Measurements from ENCODE around the gene UBE3B. TPM values are rescaled to one million over a fixed set of nuclear protein-coding genes. Genes with fewer than 3 reads are reported as not detected.

Gene UBE3B
- total RNA-seq, 2 donors from 2014 or later: 32.0 to 39.8 TPM

DNA sequence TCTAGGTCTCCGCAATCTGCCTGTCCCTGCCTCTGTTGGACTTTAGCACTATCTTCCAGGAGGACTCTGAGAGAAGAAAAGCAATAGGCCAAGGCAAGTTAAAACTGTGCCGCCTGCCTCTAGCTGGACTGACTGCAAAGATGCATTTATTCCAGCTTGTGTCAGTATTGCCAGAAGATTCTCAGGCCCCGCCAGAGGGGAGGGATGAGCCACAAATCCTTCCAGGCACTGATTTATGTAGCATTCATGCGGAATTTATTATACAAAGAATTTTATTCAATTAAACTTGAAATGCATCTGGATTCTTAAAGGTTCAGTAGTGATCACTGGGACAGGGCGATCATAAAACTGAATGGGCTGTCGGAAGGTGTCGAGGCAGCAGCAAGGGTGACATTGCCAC is 76.0 kb downstream of the UBE3B start:
- H3K4me3 Mint-ChIP-seq: no peak overlapping the region
- no peaks in the 10 kb centered on the region for H3K9me3 ChIP-seq (ENCODE audit: control insufficient read depth, low read length)
- H3K36me3 Mint-ChIP-seq (ENCODE audit: low read depth): no peaks in the 10 kb centered on the region
- WGBS, 2 experiments (ENCODE audit: insufficient coverage in 1 of 2, insufficient read length in 1 of 2): 91 to 96% methylated on average over 5 to 7 of the region's 7 CpGs
- TF ChIP-seq, protein P1, sequence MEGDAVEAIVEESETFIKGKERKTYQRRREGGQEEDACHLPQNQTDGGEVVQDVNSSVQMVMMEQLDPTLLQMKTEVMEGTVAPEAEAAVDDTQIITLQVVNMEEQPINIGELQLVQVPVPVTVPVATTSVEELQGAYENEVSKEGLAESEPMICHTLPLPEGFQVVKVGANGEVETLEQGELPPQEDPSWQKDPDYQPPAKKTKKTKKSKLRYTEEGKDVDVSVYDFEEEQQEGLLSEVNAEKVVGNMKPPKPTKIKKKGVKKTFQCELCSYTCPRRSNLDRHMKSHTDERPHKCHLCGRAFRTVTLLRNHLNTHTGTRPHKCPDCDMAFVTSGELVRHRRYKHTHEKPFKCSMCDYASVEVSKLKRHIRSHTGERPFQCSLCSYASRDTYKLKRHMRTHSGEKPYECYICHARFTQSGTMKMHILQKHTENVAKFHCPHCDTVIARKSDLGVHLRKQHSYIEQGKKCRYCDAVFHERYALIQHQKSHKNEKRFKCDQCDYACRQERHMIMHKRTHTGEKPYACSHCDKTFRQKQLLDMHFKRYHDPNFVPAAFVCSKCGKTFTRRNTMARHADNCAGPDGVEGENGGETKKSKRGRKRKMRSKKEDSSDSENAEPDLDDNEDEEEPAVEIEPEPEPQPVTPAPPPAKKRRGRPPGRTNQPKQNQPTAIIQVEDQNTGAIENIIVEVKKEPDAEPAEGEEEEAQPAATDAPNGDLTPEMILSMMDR (conservative IDR thresholded peaks at IDR 0.05): no peak
- H3K4me1 ChIP-seq (ENCODE audit: control insufficient read depth, insufficient read depth, low read length): no peaks in the 10 kb centered on the region
- H3K36me3 ChIP-seq (ENCODE audit: control insufficient read depth, insufficient read depth, low read length): no peaks in the 10 kb centered on the region
- H3K27me3 Mint-ChIP-seq (ENCODE audit: insufficient read depth): peaks cover 3% of the 10 kb centered on the region
- no peak overlapping the region for H3K27ac ChIP-seq (ENCODE audit: low read depth, low read length)
- DNase-seq: no peak
- no peaks in the 10 kb centered on the region for H3K9me3 Mint-ChIP-seq
- no peak overlapping the region for H3K9ac ChIP-seq (ENCODE audit: extremely low read depth, low read length, poor library complexity, severe bottlenecking)
- no peaks in the 10 kb centered on the region for H3K4me1 Mint-ChIP-seq
- no peaks in the 10 kb centered on the region for H3K27me3 ChIP-seq (ENCODE audit: control insufficient read depth, insufficient read depth, low read length, poor library complexity, severe bottlenecking)
- peak overlapping the region; percentile 61 for H3K27ac Mint-ChIP-seq
- no peak overlapping the region for H3K4me3 ChIP-seq (ENCODE audit: low read length)

DNA sequence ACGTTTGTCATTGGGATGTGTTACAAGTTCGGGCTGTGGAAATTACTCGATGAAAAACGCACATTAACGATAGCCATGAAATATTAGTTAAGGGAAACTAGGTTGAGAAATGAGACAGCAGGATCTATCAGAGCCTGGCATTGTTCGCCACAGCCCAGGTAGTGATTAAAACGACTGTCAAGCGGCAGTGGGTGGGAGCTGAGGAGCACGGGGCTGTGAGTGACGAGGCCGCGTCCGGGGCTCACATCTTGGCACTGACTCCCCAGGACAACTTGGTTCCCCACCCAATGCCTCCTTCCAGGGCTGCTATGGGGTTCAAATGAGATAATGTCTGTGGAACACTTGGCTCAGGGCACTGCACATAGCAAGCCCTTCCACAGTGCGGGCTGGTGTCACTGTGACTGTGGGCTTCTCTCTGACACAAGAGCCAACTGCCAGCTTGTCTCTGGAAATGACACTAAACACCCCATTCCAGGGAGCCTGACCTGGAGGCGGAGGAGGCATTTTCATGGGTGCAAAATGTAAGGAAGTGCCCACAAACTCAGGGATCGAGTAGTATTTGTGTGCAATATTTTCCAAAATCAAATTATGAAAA is 76.6 kb downstream of the UBE3B start:
- Mint-ChIP-seq H3K36me3 (ENCODE audit: low read depth) (no peaks in the 10 kb centered on the region), H3K9me3 (no peaks in the 10 kb centered on the region), H3K4me1 (no peaks in the 10 kb centered on the region), H3K4me3 (no peak overlapping the region), H3K27me3 (ENCODE audit: insufficient read depth) (peaks cover 2% of the 10 kb centered on the region), H3K27ac (no peak overlapping the region)
- H3K4me1 ChIP-seq (ENCODE audit: control insufficient read depth, insufficient read depth, low read length): no peaks in the 10 kb centered on the region
- WGBS, 2 experiments (ENCODE audit: insufficient coverage in 1 of 2, insufficient read length in 1 of 2): 87 to 91% methylated on average over 15 to 16 of the region's 16 CpGs
- H3K9ac ChIP-seq (ENCODE audit: extremely low read depth, low read length, poor library complexity, severe bottlenecking): no peak overlapping the region
- H3K9me3 ChIP-seq (ENCODE audit: control insufficient read depth, low read length): no peaks in the 10 kb centered on the region
- H3K36me3 ChIP-seq (ENCODE audit: control insufficient read depth, insufficient read depth, low read length): no peaks in the 10 kb centered on the region
- H3K27ac ChIP-seq (ENCODE audit: low read depth, low read length): no peak overlapping the region
- TF ChIP-seq, protein P1 (conservative IDR thresholded peaks at IDR 0.05): no peak
- H3K4me3 ChIP-seq (ENCODE audit: low read length): no peak overlapping the region
- no peaks in the 10 kb centered on the region for H3K27me3 ChIP-seq (ENCODE audit: control insufficient read depth, insufficient read depth, low read length, poor library complexity, severe bottlenecking)
- no peak for DNase-seq

DNA sequence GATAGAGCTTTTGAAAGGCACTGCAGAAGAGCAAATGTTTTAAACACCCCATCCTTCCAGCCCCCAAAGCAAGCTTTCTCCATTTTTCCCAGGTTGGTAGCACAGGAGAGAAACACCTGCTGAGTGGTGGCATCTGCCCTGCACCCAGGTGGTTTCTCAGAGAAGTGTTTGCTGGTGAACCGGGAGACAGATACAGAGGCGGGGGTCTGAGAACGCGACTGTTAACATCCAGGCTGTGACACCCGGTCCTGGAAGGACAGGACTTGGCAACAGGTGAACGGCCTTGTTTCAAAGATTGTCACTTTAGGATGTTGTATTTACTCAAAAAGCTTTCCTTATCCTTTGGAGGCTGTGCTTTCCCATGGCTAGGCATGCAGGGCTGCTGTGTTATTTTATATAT is 77.3 kb downstream of the UBE3B start:
- Histone ChIP-seq H3K4me3 (ENCODE audit: low read length) (no peak overlapping the region), H3K27me3 (ENCODE audit: control insufficient read depth, insufficient read depth, low read length, poor library complexity, severe bottlenecking) (no peaks in the 10 kb centered on the region), H3K9me3 (ENCODE audit: control insufficient read depth, low read length) (no peaks in the 10 kb centered on the region), H3K36me3 (ENCODE audit: control insufficient read depth, insufficient read depth, low read length) (no peaks in the 10 kb centered on the region), H3K27ac (ENCODE audit: low read depth, low read length) (no peak overlapping the region), H3K4me1 (ENCODE audit: control insufficient read depth, insufficient read depth, low read length) (no peaks in the 10 kb centered on the region), H3K9ac (ENCODE audit: extremely low read depth, low read length, poor library complexity, severe bottlenecking) (no peak overlapping the region)
- Mint-ChIP-seq H3K9me3 (no peaks in the 10 kb centered on the region), H3K27me3 (ENCODE audit: insufficient read depth) (peaks cover 2% of the 10 kb centered on the region), H3K27ac (no peak overlapping the region), H3K4me1 (no peaks in the 10 kb centered on the region), H3K36me3 (ENCODE audit: low read depth) (no peaks in the 10 kb centered on the region), H3K4me3 (no peak overlapping the region)
- WGBS, 2 experiments (ENCODE audit: insufficient coverage in 1 of 2, insufficient read length in 1 of 2): 88 to 100% methylated on average over 2 to 6 of the region's 6 CpGs
- no peak for DNase-seq
- TF ChIP-seq, protein P1 (conservative IDR thresholded peaks at IDR 0.05): no peak
